ENCODE measurements around the gene UBE2G2.

UBE2G2 gene

GRCh38 chr21:44742418-44743153 is 59.0 kb downstream of the UBE2G2 start:
- peak; percentile 9 for FAIRE-seq

DNA sequence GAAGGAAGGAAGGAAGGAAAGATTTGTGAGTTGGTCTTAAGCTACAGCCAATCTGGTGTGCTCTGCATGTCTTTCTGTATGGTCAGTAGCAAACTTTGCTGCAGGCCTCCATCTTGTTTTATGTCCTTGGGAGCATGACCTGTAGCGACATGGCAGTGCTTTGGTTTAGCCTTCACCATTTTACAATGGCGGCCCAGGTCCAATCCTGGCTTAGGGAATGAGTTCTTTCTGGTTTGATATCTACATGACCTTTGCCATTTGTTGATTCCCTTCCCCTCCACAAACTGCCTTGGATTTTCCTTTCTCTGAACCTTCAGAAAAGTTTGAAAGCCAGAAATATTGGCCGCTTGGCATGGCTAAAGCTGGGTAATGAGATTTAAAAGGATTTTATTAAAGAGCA is 59.7 kb downstream of the UBE2G2 start:
- no peak for FAIRE-seq

- FAIRE-seq = no peak
Measured at GRCh38 chr21:44740742-44741141, 60.9 kb downstream of the UBE2G2 start.

DNA sequence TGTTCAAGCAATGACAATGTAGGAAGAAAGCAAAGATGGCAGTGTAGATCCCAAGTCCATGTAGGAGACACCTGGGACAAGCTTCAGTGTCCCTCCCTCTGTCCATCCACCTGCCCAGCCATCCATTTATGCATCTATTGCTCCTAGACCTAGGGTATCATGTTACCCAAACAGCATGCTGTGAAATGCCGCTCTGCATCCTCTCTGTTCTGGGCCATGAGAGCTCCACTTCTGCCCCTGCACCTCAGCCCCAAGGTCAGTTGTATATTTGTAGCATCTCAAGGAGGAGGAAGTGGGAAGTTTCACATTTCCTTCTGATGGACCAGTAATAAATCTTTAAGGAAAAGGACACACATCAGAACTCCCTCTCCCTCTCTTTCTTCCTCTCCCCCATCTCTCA is 62.3 kb downstream of the UBE2G2 start:
- no peak for FAIRE-seq

GRCh38 chr21:44738621-44739020 is 63.0 kb downstream of the UBE2G2 start:
- no peak for FAIRE-seq

DNA sequence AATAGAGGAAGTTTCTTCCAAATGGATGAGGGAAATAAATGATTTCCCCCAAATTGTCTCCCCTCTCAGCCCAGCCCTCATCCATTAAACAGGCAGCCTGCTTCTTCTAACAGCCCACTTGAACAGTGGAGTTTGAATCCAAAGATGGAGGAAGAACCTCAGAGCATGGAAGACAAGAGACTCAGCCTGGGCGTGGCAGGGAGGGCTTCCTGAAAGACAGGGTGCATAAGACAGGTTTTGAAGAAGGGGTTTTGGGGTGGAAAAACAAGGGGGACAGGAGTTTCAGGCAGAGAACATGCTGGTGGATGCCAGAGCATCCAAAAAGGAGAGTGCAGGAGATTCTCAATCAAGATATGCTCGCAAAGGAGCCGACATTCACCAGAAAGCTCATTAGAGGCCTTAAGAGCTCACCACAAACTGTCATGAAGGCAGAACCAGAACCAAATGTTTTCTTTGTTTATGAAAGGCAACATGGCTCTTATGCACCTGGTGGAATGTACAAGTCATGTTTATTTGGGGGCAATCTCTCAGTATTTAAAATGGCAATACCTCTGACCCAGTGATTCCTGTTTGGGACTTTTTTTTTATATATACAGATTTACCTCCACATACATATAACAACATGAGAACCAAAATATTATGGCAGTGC is 63.8 kb downstream of the UBE2G2 start:
- no peak for FAIRE-seq

DNA sequence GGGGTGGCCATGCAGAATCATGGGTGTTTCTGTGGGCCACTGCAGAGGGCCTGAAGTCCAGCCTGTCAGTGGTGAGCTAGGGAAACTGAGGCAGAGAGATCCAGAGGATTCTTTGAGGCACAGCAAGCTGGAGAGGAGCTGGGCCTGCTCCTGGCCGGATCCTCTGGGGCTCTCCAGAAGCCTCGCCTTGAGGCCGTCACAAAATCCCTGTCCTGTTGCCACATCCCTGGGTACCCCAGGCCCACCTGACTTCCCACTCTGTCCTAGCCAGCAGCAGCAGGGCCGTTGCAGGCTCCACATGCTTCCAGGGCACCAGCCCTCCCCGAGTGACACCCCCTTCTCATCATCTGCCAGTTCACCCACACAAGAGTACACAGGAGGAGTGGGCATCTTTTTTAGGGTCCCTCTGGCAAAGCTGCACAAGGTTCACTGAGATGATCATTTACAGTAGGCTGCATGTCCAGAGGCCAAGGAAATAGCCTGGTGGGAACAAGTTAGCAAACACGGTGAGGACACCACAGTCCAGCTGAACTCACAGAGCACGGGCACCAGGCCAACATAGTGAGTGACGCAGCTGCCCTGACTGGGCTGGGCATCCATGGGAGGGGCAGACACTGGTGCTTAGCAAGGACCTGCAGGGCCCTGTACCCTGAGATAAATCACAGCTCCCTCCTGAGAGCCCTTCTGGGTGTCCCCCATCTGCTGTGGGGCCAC is 65.2 kb downstream of the UBE2G2 start:
- FAIRE-seq = no peak

GRCh38 chr21:44735821-44736220 is 65.8 kb downstream of the UBE2G2 start:
- no peak for FAIRE-seq

DNA sequence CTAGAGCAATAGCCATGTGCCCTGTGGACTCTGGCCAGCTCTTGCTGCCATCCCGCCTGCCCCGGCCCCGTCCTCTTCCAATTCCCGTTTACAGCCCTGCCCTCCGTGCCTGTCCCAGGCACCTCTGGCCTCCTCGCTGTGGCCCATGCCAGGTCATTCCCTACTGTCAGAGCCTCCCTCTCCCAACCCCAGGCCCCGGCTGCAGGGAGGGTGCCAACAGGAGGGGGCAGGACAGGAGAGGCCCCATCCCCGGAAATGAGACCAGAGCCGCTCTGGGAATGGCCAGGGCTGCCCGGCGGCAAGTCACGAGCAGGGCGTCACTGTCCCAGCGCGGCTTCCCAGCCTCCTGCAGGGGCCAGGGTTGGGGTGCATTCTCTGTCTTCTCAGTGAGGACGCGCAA is 66.8 kb downstream of the UBE2G2 start:
- FAIRE-seq = no peak

DNA sequence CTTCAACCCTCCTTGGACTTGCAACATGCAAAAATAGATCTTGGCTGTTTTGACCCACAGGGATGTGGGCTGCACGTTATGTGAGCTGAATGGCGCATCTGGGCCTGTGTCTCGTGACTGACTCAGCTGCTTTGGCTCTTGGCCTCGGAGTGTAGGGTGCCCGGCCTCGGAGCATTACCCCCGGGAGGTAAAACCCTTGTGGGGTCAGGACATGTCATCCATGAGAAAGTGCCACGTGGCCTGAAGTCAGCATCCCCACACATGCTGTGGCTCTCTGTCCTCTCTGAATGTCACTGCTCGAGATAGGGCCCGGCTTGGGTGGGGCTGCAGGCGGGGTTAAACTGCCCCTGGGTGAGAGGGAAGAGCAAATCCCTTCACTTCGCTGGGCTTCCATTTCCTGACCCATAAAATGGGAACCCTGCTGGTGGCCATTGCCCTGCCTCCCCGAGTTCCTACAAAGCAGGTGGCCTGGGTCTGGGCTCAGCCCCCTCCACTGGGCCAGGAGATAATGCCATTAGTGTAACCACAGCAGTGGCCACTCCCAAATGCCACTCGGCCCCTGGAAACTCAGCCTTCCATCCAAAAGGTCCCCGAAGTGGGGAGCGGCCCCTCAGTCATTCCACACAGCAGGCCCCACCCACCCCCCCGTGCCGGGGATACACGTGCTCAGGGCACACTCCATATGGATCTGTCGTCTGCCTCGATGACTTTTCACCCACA is 67.4 kb downstream of the UBE2G2 start:
- FAIRE-seq = no peak

- FAIRE-seq = no peak
Measured at GRCh38 chr21:44732956-44733355, 68.7 kb downstream of the UBE2G2 start.

GRCh38 chr21:44732263-44732662 is 69.4 kb downstream of the UBE2G2 start:
- FAIRE-seq = no peak

DNA sequence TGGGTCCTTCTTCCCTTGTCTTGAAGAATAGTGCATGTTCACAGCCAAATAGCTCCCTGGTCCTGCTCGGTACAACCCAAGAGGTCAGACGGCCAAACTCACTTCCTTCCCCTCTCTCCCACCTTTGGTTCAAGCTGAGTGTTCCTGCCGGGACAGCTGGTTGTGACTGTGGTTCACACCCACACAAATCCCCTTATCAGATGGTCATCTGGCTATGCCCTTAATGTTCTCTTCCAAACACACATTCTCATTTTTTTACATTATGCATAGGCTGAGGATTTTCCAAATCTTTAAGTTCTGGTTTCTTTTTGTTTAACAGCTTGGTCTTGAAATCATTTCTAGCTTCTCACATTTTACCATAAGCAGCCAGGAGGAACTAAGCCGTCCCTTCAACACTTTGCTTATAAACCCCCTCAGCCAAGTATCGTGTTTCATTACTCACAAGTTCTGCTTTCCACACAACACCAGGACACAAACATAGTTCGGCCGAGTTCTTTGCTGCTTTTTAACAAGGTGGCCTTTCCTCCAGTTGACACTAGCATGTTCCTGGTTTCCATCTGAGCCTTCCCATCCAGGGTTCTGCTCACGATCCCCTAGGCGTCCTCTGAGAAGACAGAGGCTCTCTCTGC is 70.6 kb downstream of the UBE2G2 start:
- FAIRE-seq = no peak

DNA sequence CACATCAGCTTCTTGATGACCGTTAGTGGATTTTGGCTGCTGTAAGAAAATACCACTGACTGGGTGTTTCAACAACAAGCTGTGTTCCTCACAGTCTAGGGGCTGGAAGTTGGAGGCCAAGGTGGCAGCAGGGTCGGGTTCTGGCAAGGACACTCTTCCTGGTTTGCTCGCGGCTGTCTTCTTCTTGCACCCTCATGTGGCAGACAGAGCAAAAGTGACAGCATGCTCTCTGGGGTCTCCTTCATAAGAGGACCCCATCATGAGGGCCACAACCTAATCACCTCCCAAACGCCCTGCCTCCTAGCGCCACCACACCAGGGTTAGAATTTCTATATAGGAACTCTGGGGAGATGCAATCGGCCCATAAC is 71.6 kb downstream of the UBE2G2 start:
- no peak for FAIRE-seq

DNA sequence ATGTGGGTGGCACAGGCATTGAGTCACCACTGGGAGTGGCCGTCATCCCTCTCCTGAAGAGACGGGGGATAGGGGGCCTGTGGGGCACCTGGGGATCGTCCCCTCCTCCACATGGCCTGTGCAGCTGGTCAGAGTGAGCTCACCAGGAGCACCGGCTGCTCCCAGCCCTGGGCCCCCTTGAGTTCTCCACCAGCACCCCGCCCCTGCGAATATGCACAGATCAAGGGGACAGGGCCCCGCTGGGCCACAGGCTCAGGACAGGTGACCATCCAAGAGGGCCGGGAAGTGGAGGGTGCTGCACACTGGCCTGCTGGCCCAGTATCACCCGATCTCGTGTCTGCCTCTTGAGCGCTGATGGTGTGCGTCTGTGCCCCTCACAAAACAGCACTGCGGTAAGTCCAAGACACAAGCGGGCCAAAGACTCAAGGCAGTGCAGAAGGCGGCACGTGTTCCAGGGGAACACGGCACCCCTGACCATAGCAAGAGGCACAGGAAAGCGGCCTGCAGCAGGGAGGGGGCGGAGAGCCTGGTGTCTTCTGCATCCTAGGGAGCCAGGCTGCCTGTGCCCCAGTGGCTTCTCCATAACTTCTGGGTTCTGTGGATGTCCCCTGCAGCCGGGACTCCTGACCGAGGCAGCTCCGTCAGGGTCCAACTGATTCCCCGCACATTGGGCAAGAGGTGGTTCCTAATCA is 72.1 kb downstream of the UBE2G2 start:
- FAIRE-seq = no peak

DNA sequence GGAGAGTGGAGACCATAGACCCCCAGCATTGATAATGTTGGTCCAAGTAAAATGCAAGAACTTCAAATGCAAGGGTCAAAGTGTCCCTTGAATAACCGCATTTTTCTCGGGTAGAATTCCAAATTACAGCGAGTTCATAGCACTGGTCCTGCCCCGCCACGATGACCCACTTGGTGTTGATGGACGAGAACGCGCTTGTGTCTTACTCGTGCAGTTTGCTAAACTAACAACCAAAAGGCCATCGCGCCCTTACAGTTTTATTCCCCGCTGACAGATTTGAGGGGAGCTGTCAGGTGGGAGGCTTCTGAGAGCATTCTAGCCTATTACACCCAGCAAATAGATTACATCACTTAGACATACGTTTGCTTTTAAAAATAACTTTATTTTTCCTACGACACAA is 72.9 kb downstream of the UBE2G2 start:
- FAIRE-seq = no peak

- FAIRE-seq = no peak
Measured at GRCh38 chr21:44727757-44728156, 73.9 kb downstream of the UBE2G2 start.

- FAIRE-seq = no peak
Measured at GRCh38 chr21:44727321-44727720, 74.3 kb downstream of the UBE2G2 start.

DNA sequence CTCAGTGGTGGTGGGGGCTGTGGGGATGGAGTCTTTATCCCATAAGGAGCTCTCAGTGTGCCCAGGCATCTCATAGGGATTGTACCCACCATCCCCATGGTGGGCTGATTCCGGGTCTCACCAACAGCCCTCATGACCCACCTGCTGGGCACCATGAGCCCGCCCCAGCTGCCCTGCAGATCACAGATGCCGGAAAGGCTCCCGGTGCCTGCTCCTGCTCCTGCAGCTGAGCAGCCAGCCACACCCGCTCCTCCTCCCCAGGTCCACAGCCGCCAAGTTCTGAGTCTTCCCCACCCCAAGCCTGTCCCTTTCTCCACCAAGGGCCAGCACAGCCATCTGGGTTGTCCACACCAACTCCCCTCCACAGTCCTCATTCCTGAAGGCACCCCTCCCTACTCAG is 74.8 kb downstream of the UBE2G2 start:
- no peak for FAIRE-seq

DNA sequence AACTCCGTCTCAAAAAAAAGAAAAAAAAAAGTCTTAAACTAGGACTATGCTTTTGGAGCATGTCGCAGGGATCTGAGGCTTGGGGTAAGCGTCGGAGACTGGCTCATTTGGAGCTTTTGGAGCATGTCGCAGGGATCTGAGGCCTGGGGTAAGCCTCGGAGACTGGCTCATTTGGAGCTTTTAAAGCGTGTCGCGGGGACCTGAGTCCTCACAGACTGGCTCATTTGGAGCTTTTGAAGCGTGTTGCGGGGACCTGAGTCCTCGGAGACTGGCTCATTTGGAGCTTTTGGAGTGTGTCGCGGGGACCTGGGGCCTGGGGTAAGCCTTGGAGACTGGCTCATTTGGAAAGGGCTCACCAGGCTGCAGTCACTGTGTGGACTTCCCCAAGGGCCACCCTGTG is 76.7 kb downstream of the UBE2G2 start:
- FAIRE-seq = no peak

DNA sequence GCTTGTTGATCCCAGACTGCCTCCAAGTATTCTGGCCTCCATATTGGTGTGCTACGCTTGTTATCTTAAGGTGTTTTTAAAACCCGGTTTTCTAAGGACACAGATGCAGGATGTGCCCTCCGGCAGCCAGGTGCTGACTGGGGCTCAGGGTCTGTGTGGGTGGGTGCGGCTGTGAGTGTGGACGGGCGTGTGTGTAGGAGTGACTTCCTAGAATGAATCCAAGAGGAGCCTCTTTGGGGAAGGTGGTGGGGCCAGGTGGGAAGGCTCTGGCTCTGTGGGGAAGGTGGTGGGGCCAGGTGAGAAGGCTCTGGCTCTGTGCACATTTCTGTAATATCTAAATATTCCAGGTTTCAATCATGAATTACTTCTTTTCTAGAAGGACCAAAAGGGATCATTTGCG is 77.4 kb downstream of the UBE2G2 start:
- FAIRE-seq = no peak
